Measurements from ENCODE around the gene FAM135A.

The FAM135A gene

DNA sequence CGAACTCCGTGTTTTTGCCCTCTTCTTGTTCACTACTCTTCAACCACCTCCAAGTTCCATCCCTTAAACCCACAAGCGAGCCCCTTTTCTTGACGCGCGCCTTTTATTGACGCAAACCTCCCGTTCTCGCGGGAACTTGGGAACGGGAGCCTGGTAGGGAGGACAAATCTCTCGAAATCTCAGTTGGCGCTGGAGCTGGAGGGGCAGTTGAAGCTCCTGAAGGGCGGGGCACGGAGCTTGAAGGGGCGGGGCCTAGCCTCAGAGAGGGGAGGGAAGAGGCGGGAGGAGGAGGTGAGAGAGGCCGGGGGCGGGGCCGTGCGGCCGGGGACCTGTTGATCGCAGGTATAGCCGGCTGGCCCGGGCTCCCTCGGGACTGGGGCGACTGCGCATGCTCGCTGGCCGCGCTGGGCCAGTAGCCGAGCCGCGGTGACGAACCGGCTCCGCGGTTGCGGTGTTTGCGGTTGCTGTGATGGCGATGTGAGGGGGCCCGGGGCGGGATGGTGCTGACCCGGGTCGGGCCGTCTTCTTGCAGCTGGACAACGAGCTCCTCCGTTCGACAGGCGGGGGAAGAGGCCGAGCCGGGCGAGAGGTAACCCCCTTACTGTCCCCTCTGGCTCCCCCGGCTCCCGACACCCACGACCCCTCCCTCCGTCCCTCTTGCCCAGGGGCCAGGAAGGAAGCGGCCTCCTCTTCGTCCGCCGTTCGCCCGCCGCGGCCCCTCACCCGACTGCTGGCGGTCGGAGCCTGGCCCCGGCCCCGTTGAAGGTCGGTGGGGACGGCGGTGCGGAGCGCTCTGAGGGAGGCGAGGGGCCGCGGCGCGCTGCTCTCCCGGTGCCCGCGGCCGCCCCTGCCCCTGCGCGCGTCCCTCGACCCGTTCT lies at the start of gene FAM135A:
Gene FAM135A, plus strand, starts transcription at position 395 of the 878 bp plus-strand sequence. CDS start 14,835 bp downstream, outside the sequence.
- in situ Hi-C loops (cut with HindIII; ENCODE audit: low sequenced_read_pairs), result no loop called here

DNA sequence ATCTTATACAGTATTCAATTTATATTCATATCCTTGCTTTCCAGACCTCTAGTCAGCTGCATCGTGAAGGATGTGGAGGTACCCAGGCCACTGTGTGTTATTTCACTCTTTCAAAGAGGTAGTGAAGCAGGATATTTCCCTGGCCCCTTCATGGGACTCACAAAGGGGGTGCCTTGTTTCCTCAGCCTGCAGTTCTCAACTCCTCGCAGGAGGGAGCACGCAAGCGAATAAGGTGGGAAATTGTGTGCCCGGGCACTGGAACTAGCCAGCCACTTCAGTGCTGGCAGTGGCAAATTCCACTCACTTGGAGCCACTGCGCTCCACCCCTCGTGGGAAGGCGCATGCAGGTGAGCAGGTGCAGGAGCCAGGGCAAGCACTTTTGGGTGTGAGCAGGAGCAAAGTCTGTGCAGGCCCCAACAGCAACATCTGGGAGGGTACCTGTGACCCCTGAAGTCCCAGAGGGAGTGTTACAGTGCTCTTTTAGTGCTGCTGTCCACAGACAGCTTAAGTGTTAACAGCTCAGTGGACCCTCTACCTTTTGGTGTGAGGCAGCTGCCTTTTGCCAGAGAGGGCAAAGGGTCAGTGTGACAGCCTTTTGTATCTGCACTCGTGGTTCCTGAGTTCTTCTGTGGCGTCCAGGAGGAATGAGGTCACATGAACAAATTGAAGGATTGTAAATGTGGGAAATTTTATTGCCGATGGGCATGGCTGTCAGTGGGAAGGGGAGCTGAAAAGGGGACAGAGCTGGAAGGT lies 49.4 kb upstream of the FAM135A start:
- in situ Hi-C loops (cut with HindIII; ENCODE audit: low sequenced_read_pairs), result no loop called here

DNA sequence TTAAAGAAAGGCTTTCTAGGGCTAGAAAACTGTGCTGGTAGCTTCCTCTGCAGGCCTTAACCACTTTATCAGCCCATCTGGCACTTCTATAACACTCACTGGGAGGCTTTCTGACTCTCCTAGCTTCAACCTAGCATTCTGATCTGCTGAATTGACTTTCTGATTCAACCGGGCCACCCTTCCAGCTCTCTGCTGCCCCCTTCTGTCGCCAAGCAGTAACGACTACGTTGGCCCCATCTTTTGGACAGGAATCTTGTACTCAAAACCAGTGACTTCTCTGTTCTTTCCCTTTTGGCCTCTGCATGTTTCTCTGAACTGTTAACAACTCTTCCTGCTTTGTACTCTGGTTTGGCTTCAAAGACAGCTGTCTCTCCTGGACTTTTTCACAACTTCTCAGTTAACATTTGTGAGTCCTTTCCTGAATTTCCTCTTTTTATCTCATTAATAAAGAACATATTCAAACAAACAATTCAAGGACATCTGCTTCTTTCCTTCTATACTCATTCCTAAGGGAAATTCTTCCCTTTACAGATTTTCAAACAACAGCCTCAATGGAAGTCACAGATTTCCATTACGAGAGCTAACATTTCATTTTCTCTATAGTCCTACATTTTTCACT lies 43.9 kb upstream of the FAM135A start:
- in situ Hi-C loops (cut with HindIII; ENCODE audit: low sequenced_read_pairs), result no loop called here

DNA sequence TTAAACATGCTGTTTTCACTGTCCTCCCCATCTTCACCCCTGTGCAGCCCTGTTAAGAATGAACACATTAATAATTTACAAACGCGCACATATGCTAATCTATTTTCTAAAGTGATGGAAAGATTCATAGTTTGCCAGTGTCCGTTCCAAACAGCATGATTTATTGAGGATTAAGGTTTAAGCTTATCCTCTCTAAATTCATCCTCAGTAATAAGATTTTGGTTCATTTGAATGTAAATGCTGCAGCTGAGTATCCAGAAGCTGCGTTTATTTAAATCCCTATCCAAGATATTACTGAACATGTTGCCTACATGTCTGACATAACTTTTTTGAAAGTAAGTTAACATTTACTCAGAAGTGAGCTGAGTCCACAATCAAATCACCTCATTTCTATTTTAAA lies 42.8 kb upstream of the FAM135A start:
- in situ Hi-C loops (cut with HindIII; ENCODE audit: low sequenced_read_pairs), result no loop called here

DNA sequence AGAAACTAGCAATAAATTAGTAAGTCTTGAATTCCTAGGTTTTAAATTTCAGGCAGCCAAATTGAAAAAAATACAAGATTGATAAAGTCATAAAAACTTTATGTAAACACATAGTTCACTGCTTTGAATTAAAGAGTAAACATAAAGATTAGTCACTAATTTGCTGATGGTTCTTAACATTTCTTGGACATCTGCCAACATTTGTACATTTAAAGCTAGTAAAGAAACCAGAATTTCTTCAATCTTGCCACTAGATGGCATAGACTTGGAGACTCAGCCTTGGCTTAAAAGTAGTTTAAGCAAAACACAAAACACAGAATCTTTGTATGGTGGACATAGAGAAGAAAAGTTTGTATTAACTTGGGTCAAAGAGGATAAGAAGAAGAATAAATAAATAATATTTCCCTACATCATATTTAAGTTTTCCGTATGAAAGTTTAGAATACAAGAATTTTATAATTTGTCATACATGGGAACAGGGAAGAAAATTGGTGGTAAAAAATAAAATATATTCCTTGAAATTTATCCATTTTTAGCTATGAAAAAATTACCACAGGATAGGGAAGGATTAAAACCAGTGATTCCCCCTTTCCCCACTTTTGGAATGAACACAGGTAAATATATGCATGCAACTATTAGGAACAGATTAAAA lies 41.7 kb upstream of the FAM135A start:
- in situ Hi-C loops (cut with HindIII; ENCODE audit: low sequenced_read_pairs), result no loop called here

DNA sequence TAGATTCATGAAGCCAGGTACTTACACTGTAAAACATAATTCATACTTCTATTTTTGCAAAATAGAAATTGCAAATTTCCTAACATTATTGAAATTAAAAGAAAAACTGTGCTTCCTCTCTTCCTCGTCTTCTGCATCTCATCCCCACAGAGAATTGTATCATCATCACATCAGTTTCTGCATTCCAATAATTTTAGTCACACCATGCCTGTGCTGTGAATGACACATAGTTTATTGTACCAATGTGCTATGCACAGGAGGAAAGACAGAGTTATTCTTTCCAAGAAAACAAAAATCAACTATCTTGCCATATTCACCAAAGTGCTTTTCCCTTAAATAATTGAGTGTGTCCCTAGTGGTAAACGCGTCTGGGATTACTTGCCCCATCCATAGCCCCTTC lies 38.1 kb upstream of the FAM135A start:
- in situ Hi-C loops (cut with HindIII; ENCODE audit: low sequenced_read_pairs), result no loop called here

DNA sequence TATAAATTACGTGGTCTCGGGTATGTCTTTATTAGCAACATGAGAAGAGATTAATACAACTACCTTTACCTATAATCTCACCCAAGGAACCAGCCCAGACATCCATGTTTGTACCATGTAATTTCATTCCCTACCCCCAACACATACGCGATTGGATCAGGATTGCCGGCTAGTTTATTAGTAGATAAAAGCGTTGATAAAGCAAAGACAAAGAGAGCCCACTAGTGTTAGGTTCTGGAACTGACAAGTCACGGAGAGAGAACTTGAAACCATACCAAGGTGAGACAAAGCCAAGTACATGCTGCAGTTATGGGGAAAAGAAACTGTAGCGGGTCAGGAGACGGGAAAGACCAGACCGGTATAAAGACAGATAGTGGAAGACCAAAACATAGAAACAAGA lies 37.4 kb upstream of the FAM135A start:
- in situ Hi-C loops (cut with HindIII; ENCODE audit: low sequenced_read_pairs), result no loop called here

DNA sequence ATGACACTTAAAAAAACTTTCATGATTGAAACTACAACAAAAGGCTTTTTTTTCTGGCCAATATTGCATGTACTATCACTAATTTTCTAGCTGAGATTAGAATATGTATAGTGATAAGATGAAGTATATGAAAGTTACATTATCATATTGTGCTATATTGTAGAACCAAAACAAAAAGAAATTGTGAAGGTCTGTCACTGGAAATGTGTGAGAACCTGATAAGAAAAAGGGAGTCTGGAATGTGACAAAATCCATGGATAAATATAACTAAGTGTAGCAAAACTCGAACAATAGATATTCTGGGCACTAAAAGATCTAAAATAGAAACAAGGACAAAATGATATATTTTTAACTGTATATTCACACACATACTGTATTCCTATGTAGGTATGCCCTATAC lies 36.7 kb upstream of the FAM135A start:
- in situ Hi-C loops (cut with HindIII; ENCODE audit: low sequenced_read_pairs), result no loop called here

DNA sequence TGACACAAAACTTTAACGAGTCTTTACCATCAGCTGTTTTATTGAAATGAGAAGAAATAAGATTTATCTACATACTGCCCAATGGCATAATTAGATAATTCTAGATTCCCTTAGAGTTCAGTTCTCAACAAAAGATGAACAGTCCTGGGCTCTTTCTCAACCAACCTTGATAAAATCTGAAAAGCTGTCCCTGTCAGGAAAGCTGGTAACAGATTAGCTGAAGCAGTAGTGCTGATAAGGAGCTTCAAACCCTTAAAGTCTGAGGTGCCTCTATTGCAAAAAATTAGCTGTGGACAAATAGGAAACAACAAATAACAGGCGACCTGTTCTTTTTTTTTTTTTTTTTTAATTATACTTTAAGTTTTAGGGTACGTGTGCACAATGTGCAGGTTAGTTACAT lies 35.9 kb upstream of the FAM135A start:
- in situ Hi-C loops (cut with HindIII; ENCODE audit: low sequenced_read_pairs), result no loop called here

DNA sequence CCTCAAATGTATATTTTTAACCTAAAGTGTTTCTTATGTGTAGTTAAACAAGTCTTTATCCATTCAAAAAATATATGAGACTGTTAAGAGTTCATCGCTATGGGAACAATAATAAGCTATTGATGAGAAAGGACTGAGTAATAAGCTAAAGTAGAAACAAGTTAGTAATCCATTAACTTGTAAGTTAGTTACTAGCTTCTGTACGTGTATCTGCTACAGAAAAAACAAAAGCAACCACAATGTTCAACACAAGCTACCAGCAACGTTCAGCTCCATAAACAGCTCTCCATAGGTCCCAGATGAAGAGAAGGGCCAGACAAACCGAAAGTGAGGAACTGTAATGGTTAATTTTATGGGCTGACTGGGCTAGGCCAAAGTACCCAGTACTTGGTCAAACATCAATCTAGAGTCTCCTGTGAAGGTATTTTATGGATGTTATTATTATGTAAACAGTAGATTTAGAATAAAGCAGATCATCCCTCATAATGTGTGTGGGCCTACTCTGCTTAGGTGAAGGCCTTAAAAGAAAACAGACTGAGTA lies 33.8 kb upstream of the FAM135A start:
- in situ Hi-C loops (cut with HindIII; ENCODE audit: low sequenced_read_pairs), result no loop called here

DNA sequence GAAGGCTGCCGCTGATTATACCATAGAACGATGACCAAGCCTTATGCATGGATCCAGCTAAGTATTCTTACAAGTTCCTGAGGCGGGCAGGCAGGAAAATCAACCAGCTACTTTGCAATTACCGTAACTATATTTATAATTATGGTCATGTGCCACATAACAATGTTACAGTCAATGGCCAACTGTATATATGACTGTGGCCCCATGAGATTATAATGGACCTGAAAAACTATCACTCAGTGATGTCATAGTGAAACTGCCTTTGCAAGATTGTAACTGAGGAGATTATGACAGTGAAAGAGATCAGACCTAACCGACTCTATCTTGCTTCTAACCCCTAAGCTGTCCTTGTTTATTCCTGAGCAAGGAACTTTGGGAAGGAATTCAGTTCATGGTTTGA lies 33.1 kb upstream of the FAM135A start:
- in situ Hi-C loops (cut with HindIII; ENCODE audit: low sequenced_read_pairs), result no loop called here

DNA sequence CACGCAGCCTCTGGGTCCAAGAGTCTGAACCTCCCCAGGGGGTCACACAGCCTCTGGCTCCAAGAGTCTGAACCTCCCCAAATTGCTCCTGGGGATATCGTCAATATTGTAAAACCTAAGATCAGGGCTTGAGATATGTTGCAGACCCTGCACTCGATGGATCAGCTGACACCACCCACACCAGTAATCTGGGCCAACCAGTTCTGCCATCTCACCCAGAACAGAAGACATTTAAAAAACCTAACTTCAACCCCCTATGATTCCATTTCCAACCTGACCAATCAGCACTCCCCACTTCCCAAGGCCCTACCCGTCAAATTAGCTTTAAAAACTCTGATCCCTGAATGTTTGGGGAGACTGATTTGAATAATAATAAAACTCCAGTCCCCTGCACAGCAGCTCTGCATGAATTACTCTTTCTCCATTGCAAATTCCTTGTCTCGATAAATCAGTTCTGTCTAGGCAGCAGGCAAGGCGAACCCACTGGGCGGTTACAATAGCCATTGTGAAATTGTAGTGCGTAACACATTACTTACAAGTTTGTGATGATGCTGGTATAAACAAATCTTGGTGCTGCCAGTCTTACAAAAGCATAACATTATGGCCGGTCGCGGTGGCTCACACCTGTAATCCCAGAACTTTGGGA lies 32.4 kb upstream of the FAM135A start:
- in situ Hi-C loops (cut with HindIII; ENCODE audit: low sequenced_read_pairs), result no loop called here

DNA sequence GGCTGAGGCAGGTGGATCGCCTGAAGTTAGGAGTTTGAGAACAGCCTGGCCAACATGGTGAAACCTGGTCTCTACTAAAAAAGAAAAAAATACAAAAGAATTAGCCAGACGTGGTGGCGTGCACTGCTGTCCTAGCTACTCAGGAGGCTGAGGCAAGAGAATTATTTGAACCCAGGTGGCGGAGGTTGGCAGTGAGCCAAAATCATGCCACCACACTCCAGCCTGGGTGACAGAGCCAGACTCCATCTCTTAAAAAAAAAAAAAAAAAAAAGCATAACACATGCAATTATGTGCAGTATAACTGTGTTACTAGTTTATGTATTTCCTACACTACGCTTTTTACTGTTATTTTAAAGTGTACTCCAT lies 31.9 kb upstream of the FAM135A start:
- in situ Hi-C loops (cut with HindIII; ENCODE audit: low sequenced_read_pairs), result no loop called here

DNA sequence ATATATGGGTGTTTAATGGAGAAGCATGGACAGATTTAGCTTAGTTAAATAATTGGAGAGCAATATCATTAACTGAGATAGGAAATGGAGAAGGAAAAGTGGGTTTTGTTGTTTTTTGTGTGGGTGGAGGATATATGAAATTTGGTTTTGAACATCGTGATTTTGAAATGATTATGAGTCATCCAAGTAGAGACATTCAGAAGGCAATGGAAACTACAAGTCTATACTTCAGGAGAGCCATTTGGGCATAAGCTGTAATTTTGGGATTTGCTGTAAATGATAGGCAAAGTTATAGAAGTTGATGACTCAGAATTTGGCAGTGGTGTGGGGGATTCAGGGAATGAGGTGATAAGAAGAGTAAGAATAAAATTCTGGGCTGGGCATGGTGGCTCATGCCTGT lies 27.4 kb upstream of the FAM135A start:
- in situ Hi-C loops (cut with HindIII; ENCODE audit: low sequenced_read_pairs), result no loop called here

DNA sequence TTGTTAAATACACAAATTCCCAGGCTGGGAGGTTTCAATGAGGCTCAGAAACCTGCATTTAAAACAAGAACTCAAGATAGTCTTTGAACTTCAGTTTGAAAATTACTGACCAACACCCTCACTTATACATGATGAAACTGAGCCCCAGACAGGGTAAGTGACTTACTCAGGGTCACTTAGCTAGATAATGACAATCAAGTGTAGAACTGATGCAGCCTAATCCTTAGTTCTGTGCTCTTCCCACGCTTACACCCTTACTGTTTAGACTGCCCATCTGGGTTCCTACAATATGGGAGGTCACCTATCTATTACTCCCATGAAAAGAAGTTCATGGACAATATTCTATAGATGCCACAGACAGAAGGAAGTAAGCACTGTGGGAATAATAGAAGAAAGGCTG lies 24.5 kb upstream of the FAM135A start:
- in situ Hi-C loops (cut with HindIII; ENCODE audit: low sequenced_read_pairs), result no loop called here

DNA sequence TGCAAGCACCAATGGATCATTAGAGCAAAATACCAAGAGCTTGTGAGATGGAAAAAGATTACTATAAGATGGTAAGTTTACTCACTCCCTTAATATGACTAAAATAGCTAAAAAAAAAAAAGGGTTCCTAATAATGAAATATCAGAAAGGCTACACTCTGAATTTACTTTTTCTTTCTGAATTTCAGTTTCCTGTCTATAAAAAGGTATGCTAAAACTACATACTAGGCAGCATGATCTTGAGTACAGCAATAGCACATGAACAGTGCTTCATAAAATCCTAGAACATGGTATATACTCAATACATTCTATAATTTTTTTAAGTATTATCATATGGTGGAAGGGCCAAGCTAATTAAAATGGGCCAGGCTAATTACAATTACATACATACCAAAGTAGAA lies 24.0 kb upstream of the FAM135A start:
- in situ Hi-C loops (cut with HindIII; ENCODE audit: low sequenced_read_pairs), result no loop called here

DNA sequence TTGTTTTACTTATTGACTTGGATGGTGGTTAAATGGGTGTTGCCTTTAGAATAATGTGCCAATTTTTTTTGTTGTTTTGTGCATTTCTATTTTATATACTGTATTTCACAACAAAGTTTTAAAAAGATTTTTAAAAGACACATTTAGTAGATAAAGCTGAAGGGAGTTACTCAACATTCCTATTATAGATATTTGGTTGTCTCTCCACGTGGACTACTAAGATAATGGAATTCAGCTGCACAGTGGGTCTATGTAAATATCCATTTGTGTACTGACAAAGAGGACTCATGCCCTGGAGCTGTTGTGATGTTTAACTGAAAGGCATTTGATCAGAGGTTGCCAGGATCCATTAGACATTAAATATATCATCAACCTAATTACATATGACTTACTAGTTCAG lies 23.2 kb upstream of the FAM135A start:
- in situ Hi-C loops (cut with HindIII; ENCODE audit: low sequenced_read_pairs), result no loop called here

DNA sequence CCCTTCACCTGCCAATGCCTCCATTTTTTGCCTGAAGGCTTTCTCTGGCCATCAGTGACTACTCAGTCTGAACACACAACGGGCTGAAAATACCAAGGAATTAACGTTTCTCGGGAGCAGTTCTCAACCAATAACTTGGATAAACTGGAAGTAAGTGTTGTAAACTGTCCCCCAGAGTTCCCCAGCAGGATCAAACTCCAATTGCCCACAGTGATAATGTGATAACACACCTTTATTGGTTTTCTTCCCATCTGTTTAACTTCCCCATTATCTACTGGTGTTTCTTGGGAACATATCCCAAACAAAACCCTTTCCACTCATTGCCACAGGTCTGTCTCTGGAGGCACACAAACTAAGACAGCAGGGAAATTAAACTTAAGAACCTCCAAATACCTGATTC lies 21.8 kb upstream of the FAM135A start:
- in situ Hi-C loops (cut with HindIII; ENCODE audit: low sequenced_read_pairs), result no loop called here

DNA sequence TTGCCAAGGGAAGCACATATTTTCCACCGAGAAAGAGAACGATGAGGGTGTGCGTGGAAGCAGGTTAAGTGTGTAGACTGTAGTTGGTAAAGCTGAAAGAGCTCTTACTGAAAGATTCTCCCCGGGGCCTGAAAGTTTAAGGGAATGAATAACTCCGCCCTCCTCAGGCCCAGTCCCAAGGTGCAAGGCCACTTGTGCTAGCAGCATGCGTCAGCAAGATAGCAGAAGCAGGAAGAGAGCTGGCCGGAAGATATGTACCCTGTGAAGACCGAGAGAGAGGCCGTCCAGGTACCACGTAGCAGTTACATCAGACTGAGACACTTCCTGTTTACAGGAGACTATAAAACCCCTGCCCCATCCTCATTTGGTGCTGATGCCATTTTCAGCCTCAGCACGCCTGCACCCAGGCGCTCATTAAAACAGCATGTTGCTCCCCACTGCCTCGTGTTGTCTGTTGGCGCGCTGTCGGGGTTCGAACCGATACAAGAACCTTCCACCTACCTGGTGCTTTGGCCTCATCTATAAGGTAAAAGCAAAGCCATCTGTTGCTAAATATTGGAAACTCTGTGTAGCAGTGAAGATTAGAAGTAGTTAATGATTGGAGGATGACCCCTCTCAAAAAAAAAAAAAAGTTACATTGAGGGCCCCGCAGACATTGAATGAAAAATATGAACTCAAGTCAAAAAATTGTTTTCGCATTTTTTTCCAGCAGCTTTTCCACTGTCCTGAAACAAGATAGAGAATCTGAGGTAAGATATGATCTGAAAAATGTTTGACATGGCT lies 18.6 kb upstream of the FAM135A start:
- in situ Hi-C loops (cut with HindIII; ENCODE audit: low sequenced_read_pairs), result no loop called here

DNA sequence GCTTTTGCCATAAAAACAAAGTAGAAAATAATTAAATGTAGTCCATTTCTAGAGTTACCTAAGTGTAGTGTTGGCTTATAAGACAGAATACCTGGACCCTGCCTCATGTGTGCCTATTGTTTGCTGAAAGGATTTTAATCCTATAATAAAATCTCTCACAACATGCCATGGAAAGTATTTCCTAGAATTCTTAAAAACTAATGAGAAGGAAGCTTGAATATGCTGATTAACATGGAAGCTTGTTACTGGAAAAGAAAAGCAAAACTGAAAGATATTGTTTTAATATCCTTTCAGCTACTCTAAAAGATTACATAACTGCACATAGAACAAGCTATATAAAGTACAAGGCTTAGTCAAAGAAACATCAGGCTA lies 18.0 kb upstream of the FAM135A start:
- in situ Hi-C loops (cut with HindIII; ENCODE audit: low sequenced_read_pairs), result no loop called here

Data from DLD1 (cell line).